Osteocyte (in vitro differentiated cells): ENCODE results near the gene TSPYL4. TPM values are rescaled to one million over a fixed set of nuclear protein-coding genes. Genes with fewer than 3 reads are reported as not detected.

Source experiments
- DNase-seq: peaks from one replicate; pipeline ENCODE4 v3.0.0; 2021; ENCODE audit warnings: mixed read lengths; ENCODE audit not compliant: unreplicated experiment; ENCODE audit errors: extremely low spot score
- H3K27ac Mint-ChIP-seq: one replicate; pipeline ENCODE4 v1.8.0; 2021; ENCODE audit warnings: mild to moderate bottlenecking, mixed read lengths; ENCODE audit not compliant: unreplicated experiment
- H3K27me3 Mint-ChIP-seq: one replicate; pipeline ENCODE4 v1.8.0; 2021; ENCODE audit warnings: mixed read lengths; ENCODE audit not compliant: unreplicated experiment
- H3K36me3 Mint-ChIP-seq: one replicate; pipeline ENCODE4 v1.8.0; 2021; ENCODE audit warnings: mixed read lengths; ENCODE audit not compliant: unreplicated experiment
- H3K4me1 Mint-ChIP-seq: one replicate; pipeline ENCODE4 v1.8.0; 2021; ENCODE audit warnings: mixed read lengths; ENCODE audit not compliant: unreplicated experiment
- H3K4me3 Mint-ChIP-seq: one replicate; pipeline ENCODE4 v1.8.0; 2021; ENCODE audit warnings: mild to moderate bottlenecking, moderate library complexity, mixed read lengths; ENCODE audit not compliant: unreplicated experiment
- H3K9me3 Mint-ChIP-seq: one replicate; pipeline ENCODE4 v1.8.0; 2021; ENCODE audit warnings: mixed read lengths; ENCODE audit not compliant: unreplicated experiment
- CTCF ChIP-seq: fragments of 200-600 bp; sonication (generic); IDR thresholded peaks from 2 replicates; pipeline ENCODE4 v1.5.0; 2021; ENCODE audit warnings: antibody characterized with exemption, mild to moderate bottlenecking, moderate library complexity
- total RNA-seq: library from RNA; stranded (reverse); gene quantifications from 2 replicates; pipeline ENCODE4 v1.2.1, GENCODE V29; 2021

TSPYL4 gene
- total RNA-seq, 1 donor from 2014 or later: 32.6 TPM

- H3K27ac Mint-ChIP-seq: no peak overlapping the region
- H3K9me3 Mint-ChIP-seq: no peaks in the 10 kb centered on the region
Observed at GRCh38 chr6:116271149-116271708, 17.4 kb upstream of the TSPYL4 start.

GRCh38 chr6:116268589-116269293, 14.9 kb upstream of the TSPYL4 start:
- H3K4me1 Mint-ChIP-seq: peaks cover 3% of the 10 kb centered on the region
- TF ChIP-seq CTCF: peak; percentile 92
- H3K9me3 Mint-ChIP-seq: peaks cover 6% of the 10 kb centered on the region
- peaks cover 17% of the 10 kb centered on the region for H3K36me3 Mint-ChIP-seq
- no peak for DNase-seq
- H3K27me3 Mint-ChIP-seq: no peaks in the 10 kb centered on the region
- no peak overlapping the region for H3K4me3 Mint-ChIP-seq
- no peak overlapping the region for H3K27ac Mint-ChIP-seq

More at GRCh38 chr6:116271149-116271708, 17.4 kb upstream of the TSPYL4 start:
- Mint-ChIP-seq H3K4me1 (peaks cover 12% of the 10 kb centered on the region), H3K27me3 (no peaks in the 10 kb centered on the region), H3K36me3 (peaks cover 12% of the 10 kb centered on the region), H3K4me3 (no peak overlapping the region)
- TF ChIP-seq CTCF: no peak
- DNase-seq: no peak

- Mint-ChIP-seq H3K27me3 (no peaks in the 10 kb centered on the region), H3K4me1 (peaks cover 3% of the 10 kb centered on the region), H3K4me3 (no peak overlapping the region), H3K27ac (no peak overlapping the region), H3K9me3 (peaks cover 14% of the 10 kb centered on the region), H3K36me3 (peaks cover 25% of the 10 kb centered on the region)
- no peak for DNase-seq
- TF ChIP-seq CTCF: no peak
Observed at GRCh38 chr6:116267836-116268588, 14.1 kb upstream of the TSPYL4 start.

GRCh38 chr6:116266803-116267202, 12.9 kb upstream of the TSPYL4 start:
- Mint-ChIP-seq H3K4me1 (peaks cover 3% of the 10 kb centered on the region), H3K27me3 (no peaks in the 10 kb centered on the region), H3K27ac (no peak overlapping the region), H3K9me3 (peaks cover 22% of the 10 kb centered on the region), H3K36me3 (peaks cover 32% of the 10 kb centered on the region), H3K4me3 (no peak overlapping the region)
- no peak for TF ChIP-seq CTCF
- no peak for DNase-seq
